Gastrocnemius medialis (tissue), 4 donors: ENCODE results near the gene CHST10. TPM values are rescaled to one million over a fixed set of nuclear protein-coding genes. Genes with fewer than 3 reads are reported as not detected.

ENCODE experiments used
- ATAC-seq, 2 donors: fragments of 150-250 bp; one replicate each; pipeline ENCODE4 v1.9.1; 2016
- DNase-seq, 2 donors: peaks; one replicate each; pipeline ENCODE4 v3.0.0-alpha.2; 2019
- H3K27ac ChIP-seq, 4 donors: fragments of 200-600 bp; sonication (generic); 1 replicate in 1 of 4; 2 replicates in 3 of 4; pipeline ENCODE4 v1.5.1; 2016 to 2018; ENCODE audit warnings: mild to moderate bottlenecking in 2 of 4, moderate library complexity in 1 of 4
- H3K27me3 ChIP-seq, 3 donors: fragments of 200-600 bp; sonication (generic) in 2 of 3; 1 replicate in 1 of 3; 2 replicates in 2 of 3; pipeline versions ENCODE4 v1.5.1 to v1.6.0; 2016 to 2019; ENCODE audit warnings: mild to moderate bottlenecking in 1 of 3, moderate library complexity in 1 of 3
- H3K36me3 ChIP-seq, 2 donors: fragments of 200-600 bp; sonication (generic) in 1 of 2; one replicate each; pipeline ENCODE4 v1.5.1; 2017 to 2018
- H3K4me1 ChIP-seq, 2 donors: fragments of 200-600 bp; sonication (generic) in 1 of 2; one replicate each; pipeline ENCODE4 v1.5.1; 2016 to 2017; ENCODE audit warnings: mild to moderate bottlenecking in 2 of 2
- H3K4me3 ChIP-seq, 4 donors: fragments of 200-600 bp; sonication (generic) in 3 of 4; 1 replicate in 1 of 4; 2 replicates in 3 of 4; pipeline ENCODE4 v1.5.1; 2016 to 2019; ENCODE audit warnings: mild to moderate bottlenecking in 2 of 4
- H3K9me3 ChIP-seq, 3 donors: fragments of 200-600 bp; sonication (generic) in 2 of 3; 1 replicate in 1 of 3; 2 replicates in 2 of 3; pipeline ENCODE4 v1.5.1; 2016 to 2019
- POLR2A ChIP-seq, 2 donors: fragments of 450-650 bp; IDR thresholded peaks; one replicate each; pipeline ENCODE4 v1.6.1; 2017; ENCODE audit warnings: antibody characterized with exemption in 2 of 2, mild to moderate bottlenecking in 2 of 2, moderate library complexity in 2 of 2
- in situ Hi-C, 4 donors: fragments of 200-750 bp; cut with MboI; loops; one replicate each; pipeline versions ENCODE4 v1.15.0 to v1.8.0; 2017; ENCODE audit warnings: low sequenced_read_pairs in 4 of 4
- intact Hi-C: fragments of 100-400 bp; cut with DNase I; formaldehyde crosslinking; loops from one replicate; pipeline ENCODE4 v1.15.1; 2023; ENCODE audit warnings: low total_unique reads
- total RNA-seq, 4 donors: library from RNA; depleted of rRNA; stranded (reverse); fragments of >200 nt; gene quantifications; one replicate each; pipeline versions ENCODE4 v1.1.0 to v1.2.3, GENCODE V29; 2016
- TF ChIP-seq, protein P1 (sequence below), 5 experiments: fragments of 450-650 bp in 3 of 5; fragments of 200-600 bp in 2 of 5; sonication (generic) in 2 of 5; IDR thresholded peaks in 4 of 5; conservative IDR thresholded peaks in 1 of 5; 1 replicate in 4 of 5; 2 replicates in 1 of 5; pipeline ENCODE4 v1.5.1; 2016 to 2019; ENCODE audit warnings: antibody characterized with exemption in 5 of 5, mild to moderate bottlenecking in 3 of 5, moderate library complexity in 3 of 5

The CHST10 gene
- total RNA-seq, 4 donors from 2014 or later, result 3.3 to 7.4 (median 5.5) TPM

- intact Hi-C loops (no loop called here), in situ Hi-C loops (no loop called here)
Measured at GRCh38 chr2:100399714-100400113, 17.8 kb downstream of the CHST10 start.

DNA sequence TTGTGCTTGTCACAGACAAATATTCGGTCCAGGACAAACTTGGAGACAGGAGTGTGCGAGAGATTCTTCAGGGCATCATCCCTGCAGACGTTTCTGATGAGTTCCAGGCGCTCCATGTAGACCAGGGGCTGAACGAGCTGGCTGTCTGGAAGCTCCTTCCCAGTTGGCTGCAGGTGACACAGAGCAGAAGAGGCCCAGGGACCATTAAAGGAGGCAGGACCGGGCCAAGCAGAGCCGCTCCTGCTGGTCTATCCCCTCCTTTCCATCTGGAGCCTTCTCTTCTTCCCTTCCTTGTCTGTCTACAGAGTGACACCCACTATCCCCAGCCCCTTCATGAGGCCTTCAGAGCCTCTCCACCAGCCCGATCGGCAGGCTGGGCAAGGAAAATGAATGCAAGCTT lies 19.5 kb downstream of the CHST10 start:
- Histone ChIP-seq H3K4me3 (no peak overlapping the region), H3K9me3 (no peaks in the 10 kb centered on the region), H3K4me1 (no peaks in the 10 kb centered on the region), H3K27ac (no peak overlapping the region), H3K36me3 (peaks cover 0 to 24% of the 10 kb centered on the region in 2 donors), H3K27me3 (no peaks in the 10 kb centered on the region)
- no peak for DNase-seq
- TF ChIP-seq, protein P1, sequence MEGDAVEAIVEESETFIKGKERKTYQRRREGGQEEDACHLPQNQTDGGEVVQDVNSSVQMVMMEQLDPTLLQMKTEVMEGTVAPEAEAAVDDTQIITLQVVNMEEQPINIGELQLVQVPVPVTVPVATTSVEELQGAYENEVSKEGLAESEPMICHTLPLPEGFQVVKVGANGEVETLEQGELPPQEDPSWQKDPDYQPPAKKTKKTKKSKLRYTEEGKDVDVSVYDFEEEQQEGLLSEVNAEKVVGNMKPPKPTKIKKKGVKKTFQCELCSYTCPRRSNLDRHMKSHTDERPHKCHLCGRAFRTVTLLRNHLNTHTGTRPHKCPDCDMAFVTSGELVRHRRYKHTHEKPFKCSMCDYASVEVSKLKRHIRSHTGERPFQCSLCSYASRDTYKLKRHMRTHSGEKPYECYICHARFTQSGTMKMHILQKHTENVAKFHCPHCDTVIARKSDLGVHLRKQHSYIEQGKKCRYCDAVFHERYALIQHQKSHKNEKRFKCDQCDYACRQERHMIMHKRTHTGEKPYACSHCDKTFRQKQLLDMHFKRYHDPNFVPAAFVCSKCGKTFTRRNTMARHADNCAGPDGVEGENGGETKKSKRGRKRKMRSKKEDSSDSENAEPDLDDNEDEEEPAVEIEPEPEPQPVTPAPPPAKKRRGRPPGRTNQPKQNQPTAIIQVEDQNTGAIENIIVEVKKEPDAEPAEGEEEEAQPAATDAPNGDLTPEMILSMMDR (IDR thresholded peaks at IDR 0.05 in 4 of 5, conservative IDR thresholded peaks at IDR 0.05 in 1 of 5), result no peak
- no peak for TF ChIP-seq POLR2A (IDR thresholded peaks at IDR 0.05)
- in situ Hi-C loops, result no loop called here
- intact Hi-C loops, result no loop called here
- no peak for ATAC-seq

More at GRCh38 chr2:100399714-100400113, 17.8 kb downstream of the CHST10 start:
- no peaks in the 10 kb centered on the region for H3K9me3 ChIP-seq
- no peaks in the 10 kb centered on the region for H3K4me1 ChIP-seq
- H3K36me3 ChIP-seq, result peaks cover 0 to 21% of the 10 kb centered on the region in 2 donors
- TF ChIP-seq, protein P1 (IDR thresholded peaks at IDR 0.05 in 4 of 5, conservative IDR thresholded peaks at IDR 0.05 in 1 of 5), result no peak
- H3K4me3 ChIP-seq, result no peak overlapping the region
- ATAC-seq (no peak), DNase-seq (no peak)
- no peak overlapping the region for H3K27ac ChIP-seq
- no peaks in the 10 kb centered on the region for H3K27me3 ChIP-seq

- Histone ChIP-seq H3K27ac (no peak overlapping the region), H3K27me3 (no peaks in the 10 kb centered on the region), H3K4me3 (no peak overlapping the region), H3K36me3 (peaks cover 0 to 31% of the 10 kb centered on the region in 2 donors), H3K9me3 (no peaks in the 10 kb centered on the region), H3K4me1 (no peaks in the 10 kb centered on the region)
- TF ChIP-seq, protein P1 (IDR thresholded peaks at IDR 0.05 in 4 of 5, conservative IDR thresholded peaks at IDR 0.05 in 1 of 5), result no peak
- no peak for TF ChIP-seq POLR2A (IDR thresholded peaks at IDR 0.05)
- intact Hi-C loops, result no loop called here
- in situ Hi-C loops, result no loop called here
- DNase-seq (no peak), ATAC-seq (no peak)
Measured at GRCh38 chr2:100397118-100397860, 20.2 kb downstream of the CHST10 start.

GRCh38 chr2:100396483-100396882 lies 21.0 kb downstream of the CHST10 start:
- no peaks in the 10 kb centered on the region for H3K4me1 ChIP-seq
- ATAC-seq (no peak), DNase-seq (no peak)
- no peaks in the 10 kb centered on the region for H3K9me3 ChIP-seq
- peaks cover 0 to 35% of the 10 kb centered on the region in 2 donors for H3K36me3 ChIP-seq
- no peak overlapping the region for H3K4me3 ChIP-seq
- in situ Hi-C loops, result no loop called here
- intact Hi-C loops, result no loop called here
- TF ChIP-seq, protein P1 (IDR thresholded peaks at IDR 0.05 in 4 of 5, conservative IDR thresholded peaks at IDR 0.05 in 1 of 5), result no peak
- no peak for TF ChIP-seq POLR2A (IDR thresholded peaks at IDR 0.05)
- H3K27me3 ChIP-seq, result no peaks in the 10 kb centered on the region
- no peak overlapping the region for H3K27ac ChIP-seq
